22Rv1 (cell line): ENCODE results near the gene GLCCI1.
"Not testable (repeated sequence)": the region's sequence is repeated elsewhere in the genome, so short reads cannot be mapped to it uniquely, and the experiment has no call there.

Source experiments
- H3K27ac ChIP-seq: fragments of 450-650 bp; 2 replicates; pipeline ENCODE4 v1.5.1; 2017
- CTCF ChIP-seq: fragments of 450-650 bp; IDR thresholded peaks from 2 replicates; pipeline ENCODE4 v1.5.1; 2017; ENCODE audit warnings: mild to moderate bottlenecking
- ZFX ChIP-seq: fragments of 450-650 bp; IDR thresholded peaks from 2 replicates; pipeline ENCODE4 v1.6.1; 2017; ENCODE audit warnings: antibody characterized with exemption, borderline replicate concordance

GLCCI1 gene

GRCh38 chr7:8089036-8089780 lies 120.6 kb downstream of the GLCCI1 start:
- H3K27ac ChIP-seq, result no peak overlapping the region
- no peak for TF ChIP-seq CTCF
- no peak for TF ChIP-seq ZFX

DNA sequence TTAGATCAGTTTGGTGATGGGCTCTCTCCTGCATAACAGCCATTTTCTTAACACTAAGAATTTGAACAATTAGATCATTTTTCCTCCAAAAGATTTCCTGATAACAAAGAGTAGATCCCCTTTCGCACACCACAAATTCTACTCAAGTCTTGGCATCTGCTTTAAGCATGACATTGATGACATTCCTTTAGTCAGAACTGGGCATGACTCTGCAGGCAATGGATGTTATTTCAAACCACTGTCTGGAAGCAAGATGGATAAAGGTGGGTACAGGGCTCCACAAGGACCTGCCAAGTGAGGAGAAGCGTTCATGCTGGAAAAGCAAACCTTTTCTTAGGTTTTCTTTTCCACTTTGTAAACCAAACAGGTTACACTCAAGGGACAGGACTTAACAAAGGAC lies 123.5 kb downstream of the GLCCI1 start:
- TF ChIP-seq ZFX, result no peak
- TF ChIP-seq CTCF, result no peak
- H3K27ac ChIP-seq, result no peak overlapping the region

DNA sequence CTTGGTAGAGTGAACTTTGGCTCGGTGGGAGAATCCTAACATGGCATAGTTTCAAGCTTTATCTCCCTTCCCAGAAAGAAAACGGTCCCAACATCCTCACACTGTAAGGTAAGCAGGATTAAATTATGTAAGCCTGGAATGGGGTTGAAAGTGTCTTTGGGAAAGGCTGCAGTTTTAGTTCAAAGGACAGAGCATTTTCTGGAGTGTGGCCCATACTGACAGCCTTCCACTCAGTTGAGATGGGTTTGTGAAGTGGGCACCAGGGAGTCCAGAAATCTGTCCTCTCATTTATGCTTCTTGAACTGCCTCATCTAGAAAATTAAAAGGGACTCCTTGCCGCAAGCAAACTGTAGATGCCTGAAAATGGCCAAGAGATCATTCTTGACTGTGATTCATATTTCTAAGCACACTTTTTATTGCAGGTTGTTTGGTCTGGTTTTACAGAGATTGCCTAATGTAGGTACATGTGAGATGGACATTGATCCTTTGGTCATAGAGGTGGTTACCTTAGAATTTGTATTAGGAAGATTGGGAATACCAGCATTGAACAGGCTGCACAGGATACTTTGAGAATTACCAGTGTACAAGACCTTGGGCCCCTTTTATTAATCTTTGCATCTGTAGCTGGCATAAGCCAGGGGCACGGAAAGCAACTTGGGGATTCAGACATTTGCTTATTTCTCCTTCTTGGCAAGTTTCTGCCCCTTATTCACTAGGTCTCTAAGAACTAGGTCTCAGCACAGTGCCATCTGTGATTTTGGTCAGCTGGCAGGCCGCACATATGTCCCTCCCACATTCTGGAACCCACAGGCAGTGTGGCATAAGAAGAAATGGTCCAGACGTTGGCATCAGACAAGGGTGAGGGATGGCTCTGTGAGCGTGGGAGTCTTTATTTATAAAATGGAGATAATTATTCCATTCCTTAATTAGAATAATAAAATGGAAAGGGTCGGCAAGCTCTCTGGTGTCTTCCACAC lies 125.9 kb downstream of the GLCCI1 start:
- TF ChIP-seq CTCF (no peak), ZFX (no peak)
- H3K27ac ChIP-seq, result no peak overlapping the region

GRCh38 chr7:8101292-8101691 lies 132.7 kb downstream of the GLCCI1 start:
- not testable (repeated sequence) for H3K27ac ChIP-seq

- no peak overlapping the region for H3K27ac ChIP-seq
- TF ChIP-seq CTCF (no peak), ZFX (no peak)
Observed at GRCh38 chr7:8103282-8103681, 134.7 kb downstream of the GLCCI1 start.

DNA sequence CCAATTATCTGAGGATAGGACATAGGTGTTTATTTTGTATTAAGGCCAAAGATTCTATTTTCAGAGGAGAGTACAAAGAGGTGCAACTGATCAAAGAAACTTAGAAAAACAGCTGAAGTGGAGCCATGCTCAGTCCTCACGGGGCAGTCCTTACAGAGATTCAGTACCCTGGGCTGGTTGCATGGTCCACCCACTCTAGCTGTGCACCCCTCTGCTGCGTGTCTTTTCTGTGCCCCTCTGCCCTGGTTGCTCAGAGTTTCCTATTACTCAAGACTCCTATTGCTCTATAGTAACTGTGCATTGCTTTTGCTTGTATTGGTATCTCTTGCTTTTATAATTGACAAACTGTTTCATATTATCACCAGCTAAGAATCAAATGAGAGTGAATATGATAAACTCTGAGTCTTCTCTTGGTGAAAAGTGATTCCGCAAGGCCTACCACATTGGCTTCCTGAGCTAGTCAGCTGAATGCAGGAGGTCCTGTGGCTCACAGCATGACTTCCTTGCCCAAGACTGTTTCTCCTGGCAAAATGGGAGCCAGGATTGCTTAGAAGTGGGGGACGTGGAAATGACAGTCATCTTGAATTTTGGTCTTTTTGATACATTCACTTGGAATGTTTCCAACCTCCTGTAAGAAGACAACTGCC lies 137.0 kb downstream of the GLCCI1 start:
- no peak overlapping the region for H3K27ac ChIP-seq
- TF ChIP-seq ZFX, result no peak

- no peak overlapping the region for H3K27ac ChIP-seq
- TF ChIP-seq CTCF, result no peak
- TF ChIP-seq ZFX, result no peak
Observed at GRCh38 chr7:8109196-8110022, 140.8 kb downstream of the GLCCI1 start.
